H9 (cell line): ENCODE data around the gene ATP5IF1. TPM values are rescaled to one million over a fixed set of nuclear protein-coding genes. Genes with fewer than 3 reads are reported as not detected.

Experiments used
- DNase-seq: peaks from one replicate; pipeline ENCODE4 v3.0.0-alpha.2; 2017
- H2AFZ ChIP-seq: one replicate; pipeline ENCODE4 v1.6.1; 2013; ENCODE audit warnings: mild to moderate bottlenecking, low read length, control low read depth, moderate library complexity
- H2AK5ac ChIP-seq: 2 replicates; pipeline ENCODE4 v1.6.1; 2013; ENCODE audit warnings: low read length, control low read depth, mixed read lengths; ENCODE audit not compliant: insufficient read length
- H2BK120ac ChIP-seq: one replicate; pipeline ENCODE4 v1.6.1; 2013; ENCODE audit warnings: low read depth, mild to moderate bottlenecking, low read length, control low read depth, inconsistent platforms; ENCODE audit not compliant: poor library complexity, severe bottlenecking
- H2BK12ac ChIP-seq: 2 replicates; pipeline ENCODE4 v1.6.1; 2013; ENCODE audit warnings: low read length, control low read depth, mixed read lengths, low read depth; ENCODE audit not compliant: insufficient read length
- H2BK15ac ChIP-seq: 2 replicates; pipeline ENCODE4 v1.6.1; 2013; ENCODE audit warnings: low read depth, low read length, control low read depth
- H2BK20ac ChIP-seq: one replicate; pipeline ENCODE4 v1.6.1; 2013; ENCODE audit warnings: low read depth, mild to moderate bottlenecking, low read length, control low read depth, inconsistent platforms; ENCODE audit not compliant: poor library complexity, severe bottlenecking
- H2BK5ac ChIP-seq: 2 replicates; pipeline ENCODE4 v1.6.1; 2013; ENCODE audit warnings: low read length, control low read depth, mixed read lengths; ENCODE audit not compliant: insufficient read length
- H3K14ac ChIP-seq: 2 replicates; pipeline ENCODE4 v1.6.1; 2013; ENCODE audit warnings: low read length, control low read depth; ENCODE audit not compliant: insufficient read depth
- H3K18ac ChIP-seq: 2 replicates; pipeline ENCODE4 v1.6.1; 2013; ENCODE audit warnings: low read depth, mild to moderate bottlenecking, mixed read lengths, low read length, control low read depth; ENCODE audit not compliant: insufficient read length
- H3K23ac ChIP-seq: 2 replicates; pipeline ENCODE4 v1.6.1; 2013; ENCODE audit warnings: low read length, control low read depth, mixed read lengths, low read depth; ENCODE audit not compliant: insufficient read length
- H3K23me2 ChIP-seq: 2 replicates; pipeline ENCODE4 v1.6.1; 2013; ENCODE audit warnings: low read depth, mild to moderate bottlenecking, mixed read lengths, low read length, control low read depth; ENCODE audit not compliant: insufficient read length, poor library complexity, severe bottlenecking
- H3K27ac ChIP-seq: 2 replicates; pipeline ENCODE4 v1.5.1; 2013; ENCODE audit warnings: low read length, control low read depth, mixed read lengths, low read depth; ENCODE audit not compliant: insufficient read length
- H3K27me3 ChIP-seq: 2 replicates; pipeline ENCODE4 v1.6.1; 2013; ENCODE audit warnings: low read length, control low read depth, inconsistent platforms; ENCODE audit not compliant: insufficient read depth
- H3K4ac ChIP-seq: 2 replicates; pipeline ENCODE4 v1.6.1; 2013; ENCODE audit warnings: low read depth, mild to moderate bottlenecking, control low read depth, inconsistent platforms, low read length, moderate library complexity
- H3K4me1 ChIP-seq: 2 replicates; pipeline ENCODE4 v1.6.1; 2013; ENCODE audit warnings: low read length, control low read depth, inconsistent platforms; ENCODE audit not compliant: insufficient read depth
- H3K4me2 ChIP-seq: 2 replicates; pipeline ENCODE4 v1.6.1; 2013; ENCODE audit warnings: low read length, control low read depth, mixed read lengths; ENCODE audit not compliant: insufficient read length, insufficient read depth
- H3K56ac ChIP-seq: 2 replicates; pipeline ENCODE4 v1.6.1; 2013; ENCODE audit warnings: low read depth, mild to moderate bottlenecking, mixed read lengths, low read length, control low read depth; ENCODE audit not compliant: insufficient read length
- H3K79me1 ChIP-seq: 2 replicates; pipeline ENCODE4 v1.6.1; 2013; ENCODE audit warnings: low read depth, mild to moderate bottlenecking, moderate library complexity, low read length, control low read depth, inconsistent platforms; ENCODE audit not compliant: insufficient read depth, poor library complexity, severe bottlenecking
- H3K79me2 ChIP-seq: 2 replicates; pipeline ENCODE4 v1.6.1; 2013; ENCODE audit warnings: low read length, control low read depth, inconsistent platforms; ENCODE audit not compliant: insufficient read depth
- H3K9ac ChIP-seq: 2 replicates; pipeline ENCODE4 v1.6.1; 2013; ENCODE audit warnings: low read length, control low read depth, mixed read lengths; ENCODE audit not compliant: insufficient read length; ENCODE audit errors: extremely low read depth
- H3K9me3 ChIP-seq: one replicate; pipeline ENCODE4 v1.6.1; 2013; ENCODE audit warnings: low read depth, low read length, inconsistent platforms; ENCODE audit not compliant: control insufficient read depth
- H3T11ph ChIP-seq: one replicate; pipeline ENCODE4 v1.6.1; 2013; ENCODE audit warnings: mild to moderate bottlenecking, low read length, control low read depth, inconsistent platforms
- H4K20me1 ChIP-seq: one replicate; pipeline ENCODE4 v1.6.1; 2013; ENCODE audit not compliant: control insufficient read depth, insufficient read length, insufficient read depth
- H4K5ac ChIP-seq: 2 replicates; pipeline ENCODE4 v1.6.1; 2013; ENCODE audit warnings: low read depth, mild to moderate bottlenecking, mixed read lengths, low read length, control low read depth; ENCODE audit not compliant: insufficient read length
- H4K8ac ChIP-seq: replicated peaks from 2 replicates; pipeline ENCODE4 v1.6.1; 2013; ENCODE audit warnings: low read length, control low read depth, mixed read lengths, low read depth; ENCODE audit not compliant: insufficient read length
- H4K91ac ChIP-seq: 2 replicates; pipeline ENCODE4 v1.6.1; 2013; ENCODE audit warnings: low read depth, mild to moderate bottlenecking, moderate library complexity, mixed read lengths, low read length, control low read depth; ENCODE audit not compliant: insufficient read length
- H3K27ac Mint-ChIP-seq, 3 experiments: 2 replicates in 2 of 3; 3 replicates in 1 of 3; pipeline ENCODE4 v1.8.0; 2020 to 2021; ENCODE audit warnings: mixed read lengths in 3 of 3, mild to moderate bottlenecking in 1 of 3, moderate library complexity in 1 of 3
- H3K27me3 Mint-ChIP-seq: 2 replicates; pipeline ENCODE4 v1.8.0; 2021; ENCODE audit warnings: low read depth, mild to moderate bottlenecking, moderate library complexity, mixed read lengths
- H3K36me3 Mint-ChIP-seq, 3 experiments: 2 replicates in 2 of 3; 3 replicates in 1 of 3; pipeline ENCODE4 v1.8.0; 2020 to 2021; ENCODE audit warnings: low read depth in 3 of 3, mixed read lengths in 3 of 3; ENCODE audit not compliant: insufficient read depth in 1 of 3
- H3K4me1 Mint-ChIP-seq, 2 experiments: 2 replicates each; pipeline ENCODE4 v1.8.0; 2020; ENCODE audit warnings: mixed read lengths in 2 of 2
- H3K4me3 Mint-ChIP-seq, 2 experiments: 2 replicates in 1 of 2; 3 replicates in 1 of 2; pipeline ENCODE4 v1.8.0; 2020 to 2021; ENCODE audit warnings: mild to moderate bottlenecking in 2 of 2, mixed read lengths in 2 of 2, moderate library complexity in 1 of 2
- H3K9me3 Mint-ChIP-seq, 2 experiments: 2 replicates in 1 of 2; 3 replicates in 1 of 2; pipeline ENCODE4 v1.8.0; 2020; ENCODE audit warnings: mild to moderate bottlenecking in 2 of 2, mixed read lengths in 2 of 2, moderate library complexity in 1 of 2
- CTCF ChIP-seq: fragments of 200-600 bp; sonication (generic); conservative IDR thresholded peaks from 3 replicates; pipeline ENCODE4 v1.8.0; 2021; ENCODE audit warnings: antibody characterized with exemption, mild to moderate bottlenecking
- WGBS: extraction: QIAGEN DNeasy Blood & Tissue Kit; methylation state at CpG from one replicate; pipeline ENCODE4 v1.1.7; 2013; ENCODE audit warnings: missing lambda C conversion rate, low lambda C conversion rate, mixed read lengths; ENCODE audit not compliant: insufficient read length; ENCODE audit errors: extremely low coverage; 5-methylcytosine and 5-hydroxymethylcytosine counted together
- total RNA-seq: library from RNA; stranded (reverse); gene quantifications from 2 replicates; pipeline ENCODE4 v1.2.1, GENCODE V29; 2021

The ATP5IF1 gene
- total RNA-seq, 1 experiment from 2014 or later: 257 TPM

GRCh38 chr1:28229996-28230395 lies 5.9 kb upstream of the ATP5IF1 start:
- Histone ChIP-seq H2BK120ac (no peak overlapping the region), H3K18ac (no peak overlapping the region), H3K23ac (no peak overlapping the region), H3K4ac (no peak overlapping the region), H2AK5ac (no peak overlapping the region), H3K79me2 (peaks cover 10% of the 10 kb centered on the region; the same call in 1 of the 2 replicates), H2AFZ (no peak overlapping the region), H4K20me1 (no peaks in the 10 kb centered on the region), H2BK20ac (no peak overlapping the region), H2BK12ac (no peak overlapping the region), H3K4me1 (no peaks in the 10 kb centered on the region), H3K23me2 (peaks cover 4% of the 10 kb centered on the region), H3K9ac (no peak overlapping the region), H2BK15ac (no peak overlapping the region), H3K79me1 (peaks cover 3% of the 10 kb centered on the region), H3K4me2 (no peak overlapping the region), H3K56ac (no peak overlapping the region), H4K5ac (no peak overlapping the region), H3K9me3 (no peaks in the 10 kb centered on the region), H4K8ac (no peak overlapping the region), H3K27ac (no peak overlapping the region), H3K27me3 (no peaks in the 10 kb centered on the region), H2BK5ac (no peak overlapping the region), H4K91ac (no peak overlapping the region), H3T11ph (no peak overlapping the region), H3K14ac (no peak overlapping the region)
- Mint-ChIP-seq H3K4me3 (no peak overlapping the region), H3K27me3 (no peaks in the 10 kb centered on the region), H3K27ac (no peak overlapping the region), H3K4me1 (peaks cover 4 to 9% of the 10 kb centered on the region in 2 experiments; a peak in 3 of 4 replicates), H3K9me3 (peaks cover 0 to 3% of the 10 kb centered on the region in 2 experiments; a peak in 1 of 5 replicates), H3K36me3 (peaks cover 25 to 45% (median 41%) of the 10 kb centered on the region in 3 experiments)
- no CpG with 5 or more reads among the region's 2 CpGs for WGBS
- no peak for DNase-seq
- TF ChIP-seq CTCF: no peak
